ENCODE measurements around the gene GMPPA.

The GMPPA gene

DNA sequence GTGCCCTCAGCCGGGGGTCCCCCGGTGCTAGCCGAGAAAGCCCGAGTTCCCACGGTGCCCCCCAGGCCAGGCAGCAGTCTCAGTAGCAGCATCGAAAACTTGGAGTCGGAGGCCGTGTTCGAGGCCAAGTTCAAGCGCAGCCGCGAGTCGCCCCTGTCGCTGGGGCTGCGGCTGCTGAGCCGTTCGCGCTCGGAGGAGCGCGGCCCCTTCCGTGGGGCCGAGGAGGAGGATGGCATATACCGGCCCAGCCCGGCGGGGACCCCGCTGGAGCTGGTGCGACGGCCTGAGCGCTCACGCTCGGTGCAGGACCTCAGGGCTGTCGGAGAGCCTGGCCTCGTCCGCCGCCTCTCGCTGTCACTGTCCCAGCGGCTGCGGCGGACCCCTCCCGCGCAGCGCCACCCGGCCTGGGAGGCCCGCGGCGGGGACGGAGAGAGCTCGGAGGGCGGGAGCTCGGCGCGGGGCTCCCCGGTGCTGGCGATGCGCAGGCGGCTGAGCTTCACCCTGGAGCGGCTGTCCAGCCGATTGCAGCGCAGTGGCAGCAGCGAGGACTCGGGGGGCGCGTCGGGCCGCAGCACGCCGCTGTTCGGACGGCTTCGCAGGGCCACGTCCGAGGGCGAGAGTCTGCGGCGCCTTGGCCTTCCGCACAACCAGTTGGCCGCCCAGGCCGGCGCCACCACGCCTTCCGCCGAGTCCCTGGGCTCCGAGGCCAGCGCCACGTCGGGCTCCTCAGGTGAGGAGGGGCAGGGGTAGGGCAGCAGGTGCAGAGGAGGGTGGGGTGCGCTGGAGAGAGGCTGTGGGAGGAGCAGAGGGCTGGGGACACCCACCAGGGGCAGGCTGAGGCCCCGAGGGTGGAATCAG lies 14.1 kb upstream of the GMPPA start:
- DNase-seq = peak in 1 of 56 donors; percentile 8

DNA sequence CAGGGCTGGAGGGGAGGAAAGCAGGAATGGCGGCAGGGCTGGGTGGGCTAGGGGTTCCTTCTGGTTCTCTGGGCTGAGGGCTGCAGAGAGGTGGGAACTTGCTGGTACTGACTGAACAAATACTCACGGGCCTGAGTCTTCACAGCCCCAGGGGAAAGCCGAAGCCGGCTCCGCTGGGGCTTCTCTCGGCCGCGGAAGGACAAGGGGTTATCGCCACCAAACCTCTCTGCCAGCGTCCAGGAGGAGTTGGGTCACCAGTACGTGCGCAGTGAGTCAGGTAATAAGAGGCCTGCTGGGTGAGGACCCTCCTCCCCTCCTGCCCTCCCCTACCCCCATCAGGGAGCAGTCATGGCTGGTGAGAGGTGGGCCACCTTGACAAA lies 13.5 kb upstream of the GMPPA start:
- no peak for DNase-seq

DNA sequence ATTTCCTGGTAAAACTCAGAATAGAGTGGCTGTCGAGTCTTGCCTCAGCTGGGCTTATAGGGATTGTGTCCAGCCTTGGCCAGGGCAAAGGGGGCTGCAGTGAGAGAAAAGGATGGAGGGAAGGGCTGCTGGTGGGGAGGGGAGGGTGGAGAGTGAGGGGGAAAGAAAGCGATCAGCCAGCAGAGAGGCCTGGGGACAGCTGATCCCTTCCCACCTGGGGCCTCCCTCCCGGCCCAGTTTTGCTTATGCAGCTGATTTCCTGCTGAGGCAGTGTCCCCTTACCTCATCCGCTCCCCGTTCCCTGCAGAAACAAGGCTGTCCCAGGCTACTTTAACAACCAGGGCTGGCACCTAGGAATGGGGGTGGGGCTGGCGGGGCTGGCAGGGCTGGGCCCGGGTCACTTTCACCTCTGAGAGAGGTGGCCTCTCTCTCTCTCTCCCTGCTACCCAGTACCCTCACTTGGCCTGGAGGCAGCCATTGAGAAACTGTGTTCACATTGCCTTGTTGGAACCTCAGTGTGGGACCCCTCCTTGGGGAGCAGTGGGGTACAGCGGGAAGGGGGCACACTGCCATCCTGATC lies 12.2 kb upstream of the GMPPA start:
- DNase-seq = no peak

DNA sequence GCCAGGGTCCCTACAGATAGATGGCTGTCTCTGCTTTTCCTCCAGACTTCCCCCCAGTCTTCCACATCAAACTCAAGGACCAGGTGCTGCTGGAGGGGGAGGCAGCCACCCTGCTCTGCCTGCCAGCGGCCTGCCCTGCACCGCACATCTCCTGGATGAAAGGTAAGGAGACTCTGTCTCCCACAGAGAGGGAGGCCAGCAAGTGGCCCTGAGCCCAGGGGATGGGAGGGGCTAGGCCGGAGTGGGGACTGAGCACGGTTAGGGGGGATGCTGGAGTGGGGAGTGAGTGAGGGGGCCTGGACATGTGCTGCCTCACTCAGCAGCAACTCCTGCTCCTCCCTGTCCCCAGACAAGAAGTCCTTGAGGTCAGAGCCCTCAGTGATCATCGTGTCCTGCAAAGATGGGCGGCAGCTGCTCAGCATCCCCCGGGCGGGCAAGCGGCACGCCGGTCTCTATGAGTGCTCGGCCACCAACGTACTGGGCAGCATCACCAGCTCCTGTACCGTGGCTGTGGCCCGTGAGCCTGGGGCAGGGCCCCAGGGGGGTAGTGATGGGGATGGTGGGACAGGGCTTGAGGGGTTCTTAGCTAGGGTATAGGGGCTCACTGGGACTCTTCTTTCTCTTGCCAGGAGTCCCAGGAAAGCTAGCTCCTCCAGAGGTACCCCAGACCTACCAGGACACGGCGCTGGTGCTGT lies 10.4 kb upstream of the GMPPA start:
- no peak for DNase-seq

DNA sequence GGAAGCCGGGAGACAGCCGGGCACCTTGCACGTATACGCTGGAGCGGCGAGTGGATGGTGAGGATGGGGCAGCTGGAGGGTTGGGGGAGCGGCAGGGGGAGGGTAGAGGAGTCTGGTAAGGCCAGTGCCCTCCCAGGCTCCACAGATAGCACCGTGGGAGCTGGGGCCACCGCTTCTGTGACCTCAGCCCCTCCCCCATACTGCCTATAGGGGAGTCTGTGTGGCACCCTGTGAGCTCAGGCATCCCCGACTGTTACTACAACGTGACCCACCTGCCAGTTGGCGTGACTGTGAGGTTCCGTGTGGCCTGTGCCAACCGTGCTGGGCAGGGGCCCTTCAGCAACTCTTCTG lies 9.9 kb upstream of the GMPPA start:
- no peak for DNase-seq

DNA sequence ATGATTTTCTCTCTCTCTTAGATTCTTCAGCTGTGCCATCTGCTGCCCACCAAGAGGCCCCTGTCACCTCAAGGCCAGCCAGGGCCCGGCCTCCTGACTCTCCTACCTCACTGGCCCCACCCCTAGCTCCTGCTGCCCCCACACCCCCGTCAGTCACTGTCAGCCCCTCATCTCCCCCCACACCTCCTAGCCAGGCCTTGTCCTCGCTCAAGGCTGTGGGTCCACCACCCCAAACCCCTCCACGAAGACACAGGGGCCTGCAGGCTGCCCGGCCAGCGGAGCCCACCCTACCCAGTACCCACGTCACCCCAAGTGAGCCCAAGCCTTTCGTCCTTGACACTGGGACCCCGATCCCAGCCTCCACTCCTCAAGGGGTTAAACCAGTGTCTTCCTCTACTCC lies 9.4 kb upstream of the GMPPA start:
- DNase-seq = no peak

DNA sequence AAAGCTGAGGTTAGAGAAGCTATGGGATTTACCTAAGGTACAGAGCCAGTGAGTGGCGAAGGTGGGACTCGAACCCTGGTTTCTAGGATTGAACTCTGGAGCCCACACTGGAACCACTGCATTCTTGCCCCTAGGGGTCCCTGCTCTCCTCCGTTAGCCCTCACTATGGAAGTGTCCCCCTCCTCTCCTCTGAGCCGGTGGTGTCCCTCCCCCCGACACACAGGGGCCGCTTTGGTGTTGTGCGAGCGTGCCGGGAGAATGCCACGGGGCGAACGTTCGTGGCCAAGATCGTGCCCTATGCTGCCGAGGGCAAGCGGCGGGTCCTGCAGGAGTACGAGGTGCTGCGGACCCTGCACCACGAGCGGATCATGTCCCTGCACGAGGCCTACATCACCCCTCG lies 8.5 kb upstream of the GMPPA start:
- DNase-seq = no peak

DNA sequence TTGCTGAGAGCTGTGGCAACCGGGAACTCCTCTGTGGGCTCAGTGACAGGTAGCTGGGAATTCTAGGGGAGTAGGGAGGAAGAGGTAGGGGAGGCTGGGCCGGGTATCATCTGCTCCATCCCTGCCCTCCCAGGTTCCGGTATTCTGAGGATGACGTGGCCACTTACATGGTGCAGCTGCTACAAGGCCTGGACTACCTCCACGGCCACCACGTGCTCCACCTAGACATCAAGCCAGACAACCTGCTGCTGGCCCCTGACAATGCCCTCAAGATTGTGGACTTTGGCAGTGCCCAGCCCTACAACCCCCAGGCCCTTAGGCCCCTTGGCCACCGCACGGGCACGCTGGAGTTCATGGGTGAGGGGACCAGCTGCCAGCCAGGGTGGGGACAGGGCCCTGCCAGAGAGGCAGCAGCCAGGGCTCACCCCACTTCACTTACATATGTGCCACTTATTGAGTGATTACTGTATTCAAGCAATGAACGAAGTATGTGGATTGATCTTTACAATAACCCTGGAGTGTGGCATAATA lies 8.0 kb upstream of the GMPPA start:
- DNase-seq = no peak

DNA sequence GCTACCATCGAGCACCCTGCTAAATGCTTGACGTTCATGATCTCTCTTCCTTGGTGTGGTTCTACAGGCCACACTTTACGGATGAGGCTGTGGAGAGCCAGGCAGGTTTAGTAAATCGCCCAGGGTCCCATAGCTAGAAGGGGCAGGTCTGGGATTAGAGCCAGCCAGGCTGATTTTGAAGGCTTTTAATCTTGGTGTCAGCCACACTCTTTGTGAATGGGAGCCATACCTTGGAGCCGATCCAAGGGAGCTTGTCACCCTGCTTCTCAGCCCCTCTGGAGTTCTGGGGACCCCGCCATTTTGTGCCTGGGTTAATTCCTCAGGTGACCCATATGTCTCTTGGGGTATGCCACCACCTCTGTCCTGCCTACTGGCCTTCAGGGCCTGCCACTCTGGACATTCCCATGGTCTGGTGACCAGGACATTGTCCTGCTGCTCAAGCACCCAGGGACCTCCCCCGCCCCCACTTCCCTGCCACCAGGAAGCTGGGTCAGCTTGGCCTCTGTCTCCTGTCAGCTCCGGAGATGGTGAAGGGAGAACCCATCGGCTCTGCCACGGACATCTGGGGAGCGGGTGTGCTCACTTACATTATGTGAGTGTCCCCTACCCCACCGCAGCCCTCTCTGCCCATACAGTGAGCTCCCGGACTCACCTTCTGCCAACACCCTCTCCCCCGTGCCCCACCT lies 7.3 kb upstream of the GMPPA start:
- DNase-seq = no peak

DNA sequence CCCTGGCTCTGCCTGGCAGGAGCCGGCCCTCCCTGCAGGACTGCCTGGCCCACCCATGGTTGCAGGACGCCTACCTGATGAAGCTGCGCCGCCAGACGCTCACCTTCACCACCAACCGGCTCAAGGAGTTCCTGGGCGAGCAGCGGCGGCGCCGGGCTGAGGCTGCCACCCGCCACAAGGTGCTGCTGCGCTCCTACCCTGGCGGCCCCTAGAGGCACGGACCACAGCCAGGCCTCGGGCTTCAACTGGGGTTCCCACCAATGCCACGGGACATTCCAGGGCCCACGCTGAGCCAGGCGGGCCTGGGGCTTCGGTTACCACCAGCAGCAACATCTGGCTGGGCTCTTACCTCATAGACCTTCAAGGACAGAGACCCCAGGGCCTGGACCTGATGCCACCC lies 6.1 kb upstream of the GMPPA start:
- DNase-seq = no peak

DNA sequence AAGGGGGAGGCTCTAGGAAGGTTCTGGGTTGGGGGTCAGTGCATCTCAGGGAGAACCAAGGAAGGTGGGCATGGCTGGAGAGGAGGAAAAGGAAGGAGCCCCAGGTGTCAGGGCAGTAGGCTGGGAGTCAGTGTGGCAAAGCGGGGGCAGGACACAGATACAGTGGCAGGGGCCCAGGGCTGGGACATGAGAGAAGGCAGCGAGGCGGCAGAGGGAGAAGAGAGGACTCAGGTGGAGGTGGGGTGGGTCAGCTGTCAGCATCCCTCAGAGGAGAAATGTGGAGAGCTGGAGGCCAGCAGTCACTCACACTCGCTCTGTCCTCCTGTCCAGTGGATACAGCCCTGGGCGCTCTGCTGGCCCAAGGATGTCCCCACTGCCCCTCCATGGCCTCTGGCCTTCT lies 5.6 kb upstream of the GMPPA start:
- DNase-seq = no peak

DNA sequence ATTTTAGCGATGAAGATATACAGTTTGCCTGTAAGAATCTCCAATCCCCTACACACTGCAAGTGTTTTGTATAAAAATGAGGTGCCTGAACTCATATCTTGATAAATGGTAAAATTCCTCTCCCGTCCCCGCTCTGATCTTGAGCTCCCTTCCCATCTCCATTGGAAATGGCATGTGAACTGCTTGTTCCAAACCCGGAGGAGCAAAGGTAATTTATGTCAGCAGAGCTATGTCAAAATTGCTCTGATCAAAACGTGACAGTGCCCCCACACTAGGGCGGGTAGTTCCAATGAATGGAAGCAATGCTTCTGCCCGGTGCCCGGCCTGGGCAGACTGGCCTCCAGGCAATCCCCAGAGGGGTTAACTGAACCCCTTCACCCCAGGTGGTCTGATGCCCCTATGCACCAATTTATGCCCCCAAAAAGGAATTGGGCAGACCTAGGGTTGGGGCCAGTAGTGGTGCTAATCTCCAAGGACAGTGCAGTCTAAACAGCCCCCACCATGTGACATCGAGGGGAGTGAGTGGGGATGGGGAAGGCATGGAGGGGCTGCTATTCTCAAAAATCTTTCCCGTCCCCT lies 3.6 kb upstream of the GMPPA start:
- no peak for DNase-seq

DNA sequence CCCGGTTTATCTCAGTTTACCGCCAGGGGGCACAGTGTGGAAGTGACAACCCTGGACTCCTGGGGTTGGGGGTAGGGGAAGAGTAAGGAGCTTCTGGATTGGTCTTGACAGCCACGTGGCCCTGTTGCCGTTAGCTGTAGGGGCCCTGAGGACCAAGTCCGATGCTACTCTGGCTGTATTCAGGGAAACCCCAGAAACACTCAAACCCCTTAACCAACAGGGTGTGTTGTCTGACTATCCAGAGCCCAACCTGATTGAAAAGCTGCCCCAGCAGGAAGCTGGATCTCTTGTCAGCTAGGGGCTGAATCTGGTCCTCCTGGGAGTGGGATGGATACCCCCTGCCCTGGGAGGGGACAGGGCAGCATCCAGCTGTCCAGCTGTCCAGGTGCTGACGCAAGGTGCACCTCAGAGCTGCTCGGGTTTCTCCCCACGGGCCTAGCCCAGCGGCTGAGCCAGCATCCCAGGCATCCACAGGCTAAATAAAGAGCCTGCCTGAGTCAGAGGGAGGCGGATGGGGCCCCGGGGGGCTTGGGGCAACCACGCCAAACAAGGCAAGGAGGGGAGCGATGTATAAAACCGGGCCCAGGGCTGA lies 3.1 kb upstream of the GMPPA start:
- peak in 46 of 56 donors; percentile 5 to 69 (median 36) for DNase-seq

DNA sequence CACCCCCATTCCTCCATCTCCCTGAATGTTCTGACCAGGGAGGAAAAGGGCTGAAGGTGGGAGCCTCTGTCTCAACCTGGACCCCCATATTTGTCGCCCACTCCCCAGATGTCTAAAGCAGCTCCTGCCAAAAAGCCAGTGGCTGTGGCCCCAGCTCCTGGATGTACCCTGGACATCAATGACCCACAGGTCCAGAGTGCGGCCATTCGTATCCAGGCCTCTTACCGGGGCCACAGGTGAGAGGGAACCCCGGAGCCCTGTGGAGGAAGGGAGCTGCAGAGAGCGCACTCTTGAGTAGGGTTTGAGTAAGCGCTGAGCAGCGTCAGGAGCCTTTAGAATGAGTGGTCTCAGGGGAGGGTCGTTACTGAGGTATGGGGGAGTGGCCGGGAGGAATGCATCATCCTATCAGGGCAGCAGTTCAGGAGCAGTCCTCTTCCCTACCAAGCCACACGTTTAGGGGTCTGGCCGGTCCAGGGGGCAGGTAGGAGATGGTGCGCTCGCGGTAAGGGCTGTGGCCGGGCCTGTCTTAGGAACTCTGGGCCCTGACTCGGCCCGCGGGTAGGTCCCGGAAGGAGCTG lies 2.4 kb upstream of the GMPPA start:
- no peak for DNase-seq

DNA sequence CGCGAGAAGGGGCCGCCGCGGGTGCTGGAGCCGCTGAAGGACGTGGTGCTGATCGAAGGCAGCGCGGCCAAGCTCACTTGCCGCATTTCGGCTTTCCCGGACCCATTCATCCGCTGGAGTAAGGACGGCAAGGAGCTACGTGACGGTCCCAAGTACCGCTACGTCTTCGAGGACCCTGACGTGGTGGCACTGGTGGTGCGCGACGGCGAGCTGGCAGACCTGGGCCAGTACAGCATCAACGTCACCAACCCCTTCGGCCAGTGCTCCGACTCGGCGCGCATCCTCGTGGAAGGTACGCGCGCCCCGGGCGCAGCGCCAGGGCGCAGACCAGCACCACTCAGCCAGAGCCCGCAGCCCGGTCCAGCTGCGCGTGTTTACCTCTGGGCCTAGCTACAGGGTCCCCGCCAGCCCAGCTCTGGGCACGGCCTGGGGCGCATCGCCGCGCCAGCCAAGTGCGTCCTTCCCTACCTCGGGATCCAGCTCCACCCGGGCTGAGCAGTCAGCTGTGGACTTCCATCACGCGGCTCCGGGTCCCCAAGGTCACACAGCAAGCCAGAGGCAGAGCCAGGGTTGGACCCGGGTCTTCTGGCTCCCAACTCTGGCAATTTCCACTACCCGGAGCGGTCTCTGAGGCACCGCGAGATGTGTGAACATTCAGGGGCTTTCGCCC lies 1.7 kb upstream of the GMPPA start:
- DNase-seq = peak in 3 of 56 donors; percentile 17 to 20 (median 20)

DNA sequence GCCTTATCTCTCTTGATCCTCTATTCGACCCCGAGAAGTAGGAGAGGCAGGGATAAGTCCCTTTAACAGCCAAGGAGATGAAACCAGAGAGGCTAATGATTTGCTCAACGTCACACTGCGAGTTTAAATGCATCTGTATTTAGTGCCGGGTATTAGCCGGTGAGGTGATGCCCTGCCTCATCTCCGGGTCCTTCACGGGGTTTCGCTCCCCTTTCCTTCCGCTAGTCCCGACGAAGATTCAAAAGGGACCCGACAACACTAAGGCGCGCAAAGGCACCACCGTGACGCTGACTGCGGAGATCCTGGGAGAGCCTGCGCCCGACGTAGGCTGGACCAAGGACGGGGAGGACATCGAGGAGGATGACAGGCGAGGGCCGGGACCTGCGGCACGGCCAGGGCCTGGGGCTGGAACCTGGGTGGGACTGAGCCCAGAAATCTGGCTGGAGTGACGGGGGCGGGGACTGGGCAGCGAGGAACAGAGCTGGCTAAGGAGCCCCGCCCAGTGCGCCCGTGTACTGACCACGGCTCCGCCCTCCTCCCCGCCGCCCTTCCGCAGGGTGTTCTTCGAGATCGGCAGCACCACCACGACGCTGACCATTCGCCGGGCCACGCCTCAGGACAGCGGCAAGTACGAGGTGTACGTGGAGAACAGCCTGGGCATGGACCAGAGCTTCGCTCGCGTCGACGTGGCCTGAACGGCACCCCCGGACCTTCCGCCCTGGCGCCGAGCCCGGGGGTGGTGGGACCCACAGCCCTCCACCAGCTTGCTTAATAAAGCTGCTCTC lies 1.0 kb upstream of the GMPPA start:
- DNase-seq = peak in 27 of 56 donors; percentile 13 to 67 (median 33)

DNA sequence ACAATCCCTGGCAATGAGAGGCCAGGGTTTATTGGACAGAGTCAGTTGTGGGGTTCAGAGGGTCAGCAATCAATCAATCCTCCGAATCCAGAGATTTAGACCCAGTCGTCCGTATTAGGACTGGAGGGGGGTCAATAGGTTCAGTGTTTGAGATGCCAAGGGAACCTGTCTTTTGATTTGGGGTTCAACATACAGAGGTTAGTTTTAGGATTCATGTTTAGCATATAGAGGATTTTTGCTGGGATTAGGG lies 292 bp downstream of the GMPPA start:
- DNase-seq = no peak

DNA sequence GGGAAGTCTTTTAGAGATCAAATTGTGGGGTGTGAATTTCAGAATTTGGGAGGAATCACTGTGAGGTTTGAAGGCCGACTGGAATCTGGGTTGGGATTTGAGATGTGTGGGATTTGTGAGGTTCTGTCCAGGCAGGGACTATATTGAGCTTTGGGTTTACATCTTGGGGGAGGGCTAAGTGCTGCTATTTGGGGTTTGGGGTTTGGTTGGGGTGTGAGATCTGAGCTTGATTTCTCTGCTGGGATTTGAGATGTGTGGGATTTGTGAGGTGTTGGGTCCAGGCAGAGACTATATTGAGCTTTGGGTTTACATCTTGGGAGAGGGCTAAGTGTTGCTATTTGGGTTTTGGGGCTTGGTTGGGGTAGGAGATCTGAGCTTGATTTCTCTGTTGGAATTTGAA lies 864 bp downstream of the GMPPA start:
- no peak for DNase-seq

DNA sequence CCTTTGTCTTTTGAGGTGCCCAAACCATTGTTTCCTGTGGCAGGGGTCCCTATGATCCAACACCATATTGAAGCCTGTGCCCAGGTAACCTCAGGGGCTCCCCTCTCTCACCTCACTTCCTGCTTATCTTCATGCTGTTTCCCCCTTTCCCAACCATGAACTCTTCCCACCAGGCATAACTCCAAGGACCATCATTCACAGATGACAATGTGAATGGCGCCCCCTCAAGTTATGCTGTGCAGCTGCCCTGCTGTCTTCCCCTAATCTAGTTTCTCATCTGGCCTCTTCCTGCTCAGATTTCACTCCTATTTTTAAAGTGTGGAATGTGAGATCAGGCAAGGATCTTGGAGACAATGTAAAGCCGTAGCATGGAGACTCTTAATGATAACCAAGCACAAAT lies 1.4 kb downstream of the GMPPA start:
- DNase-seq = no peak

DNA sequence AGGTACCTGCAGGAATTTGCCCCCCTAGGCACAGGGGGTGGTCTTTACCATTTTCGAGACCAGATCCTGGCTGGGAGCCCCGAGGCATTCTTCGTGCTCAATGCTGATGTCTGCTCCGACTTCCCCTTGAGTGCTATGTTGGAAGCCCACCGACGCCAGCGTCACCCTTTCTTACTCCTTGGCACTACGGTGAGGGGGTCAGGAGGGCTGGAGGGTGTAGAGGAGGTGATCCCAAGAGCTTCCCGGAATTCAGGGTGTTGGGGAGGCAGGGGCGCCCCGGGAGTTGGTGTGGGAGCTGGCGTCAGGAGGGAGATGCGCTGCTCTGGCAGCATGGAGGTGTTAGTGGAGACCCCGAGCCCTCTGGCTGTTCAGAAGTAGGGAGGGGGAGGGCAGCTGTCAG lies 3.2 kb downstream of the GMPPA start:
- no peak for DNase-seq
